Fibroblast of lung (primary cell): ENCODE measurements around the gene DOK6. TPM values are rescaled to one million over a fixed set of nuclear protein-coding genes. Genes with fewer than 3 reads are reported as not detected.

Experiments
- DNase-seq, 2 donors: peaks; one replicate each; pipeline versions ENCODE4 v3.0.0 to v3.0.0-alpha.2; 2010; ENCODE audit warnings: low read depth in 2 of 2
- H2AFZ ChIP-seq: 2 replicates; pipeline ENCODE4 v1.5.1; 2012; ENCODE audit warnings: low read length, control low read depth, inconsistent platforms
- H3K27ac ChIP-seq: 2 replicates; pipeline ENCODE4 v1.5.1; 2011; ENCODE audit warnings: low read length, control low read depth; ENCODE audit not compliant: insufficient read depth
- H3K27me3 ChIP-seq: 2 replicates; pipeline ENCODE4 v1.5.1; 2011; ENCODE audit warnings: mild to moderate bottlenecking, low read length; ENCODE audit not compliant: control insufficient read depth, insufficient read depth
- H3K36me3 ChIP-seq: 2 replicates; pipeline ENCODE4 v1.5.1; 2011; ENCODE audit warnings: low read length; ENCODE audit not compliant: control insufficient read depth, insufficient read depth
- H3K4me1 ChIP-seq: 2 replicates; pipeline ENCODE4 v1.5.1; 2011; ENCODE audit warnings: low read length; ENCODE audit not compliant: control insufficient read depth, insufficient read depth; ENCODE audit errors: extremely low read depth
- H3K4me2 ChIP-seq: 2 replicates; pipeline ENCODE4 v1.5.1; 2011; ENCODE audit warnings: low read length, control low read depth; ENCODE audit not compliant: insufficient read depth; ENCODE audit errors: extremely low read depth
- H3K4me3 ChIP-seq, 4 experiments: fragments of 200-600 bp in 1 of 4; sonication (generic) in 1 of 4; replicated peaks in 1 of 4; 2 replicates each; pipeline ENCODE4 v1.5.1; 2011 to 2016; ENCODE audit warnings: low read length in 4 of 4, low read depth in 3 of 4, mild to moderate bottlenecking in 3 of 4, control low read depth in 2 of 4, inconsistent platforms in 1 of 4, mixed read lengths in 1 of 4; ENCODE audit not compliant: insufficient read depth in 1 of 4; ENCODE audit errors: control extremely low read depth in 1 of 4
- H3K79me2 ChIP-seq: 2 replicates; pipeline ENCODE4 v1.5.1; 2012; ENCODE audit warnings: mild to moderate bottlenecking, low read length, inconsistent platforms; ENCODE audit not compliant: control insufficient read depth, insufficient read depth
- H3K9ac ChIP-seq: 2 replicates; pipeline ENCODE4 v1.5.1; 2011; ENCODE audit warnings: mild to moderate bottlenecking, low read length, control low read depth; ENCODE audit not compliant: insufficient read depth
- H3K9me3 ChIP-seq: 2 replicates; pipeline ENCODE4 v1.5.1; 2012; ENCODE audit warnings: low read depth, low read length; ENCODE audit not compliant: control insufficient read depth, insufficient read depth
- H4K20me1 ChIP-seq: 2 replicates; pipeline ENCODE4 v1.5.1; 2011; ENCODE audit warnings: low read length; ENCODE audit not compliant: control insufficient read depth, insufficient read depth; ENCODE audit errors: extremely low read depth
- CTCF ChIP-seq, 2 donors: IDR thresholded peaks in 1 of 2; conservative IDR thresholded peaks in 1 of 2; 1 replicate in 1 of 2; 2 replicates in 1 of 2; pipeline ENCODE4 v1.5.1; 2011 to 2012; ENCODE audit warnings: low read length in 2 of 2, control low read depth in 1 of 2, inconsistent platforms in 1 of 2, low read depth in 1 of 2, mild to moderate bottlenecking in 1 of 2
- EZH2 ChIP-seq: IDR thresholded peaks from 2 replicates; pipeline ENCODE4 v1.5.1; 2012; ENCODE audit warnings: low read length, control low read depth, mild to moderate bottlenecking; ENCODE audit errors: missing control alignments
- polyA plus RNA-seq, 2 donors: library from polyadenylated mRNA; depleted of rRNA in 1 of 2; stranded (reverse) in 1 of 2; unstranded in 1 of 2; fragments of >200 nt; gene quantifications; 2 replicates each; pipeline ENCODE4 v1.2.1, GENCODE V29; 2011 to 2012; ENCODE audit warnings: missing spikeins in 1 of 2
- total RNA-seq: library from RNA; depleted of rRNA; stranded (reverse); fragments of >200 nt; gene quantifications from 2 replicates; pipeline ENCODE4 v1.2.1, GENCODE V29; 2014

Gene DOK6
- total and polyA plus RNA-seq, 2 donors (not counting 1 experiment from before 2014, with no cell fraction given) = 4.0 to 7.8 TPM

GRCh38 chr18:69871363-69871762 is 470.7 kb downstream of the DOK6 start:
- no peaks in the 10 kb centered on the region for H3K27me3 ChIP-seq
- H4K20me1 ChIP-seq = no peaks in the 10 kb centered on the region
- no peak overlapping the region for H3K4me3 ChIP-seq
- H3K9ac ChIP-seq = no peak overlapping the region
- DNase-seq = no peak
- H3K79me2 ChIP-seq = no peaks in the 10 kb centered on the region
- no peaks in the 10 kb centered on the region for H3K36me3 ChIP-seq
- no peaks in the 10 kb centered on the region for H3K4me1 ChIP-seq
- H3K9me3 ChIP-seq = no peaks in the 10 kb centered on the region
- TF ChIP-seq CTCF (conservative IDR thresholded peaks at IDR 0.05 in 1 of 2, IDR thresholded peaks at IDR 0.05 in 1 of 2; ENCODE audit: low read depth in 1 of 2, low read length in 2 of 2) = no peak
- no peak for TF ChIP-seq EZH2
- no peak overlapping the region for H3K4me2 ChIP-seq
- H3K27ac ChIP-seq = no peak overlapping the region
- H2AFZ ChIP-seq = no peak overlapping the region

GRCh38 chr18:69872661-69873060 is 472.0 kb downstream of the DOK6 start:
- Histone ChIP-seq H4K20me1 (no peaks in the 10 kb centered on the region), H2AFZ (no peak overlapping the region), H3K4me3 (no peak overlapping the region), H3K27me3 (no peaks in the 10 kb centered on the region), H3K9me3 (no peaks in the 10 kb centered on the region), H3K36me3 (no peaks in the 10 kb centered on the region), H3K9ac (no peak overlapping the region), H3K79me2 (no peaks in the 10 kb centered on the region), H3K4me2 (no peak overlapping the region), H3K27ac (no peak overlapping the region), H3K4me1 (no peaks in the 10 kb centered on the region)
- TF ChIP-seq EZH2 = no peak
- no peak for TF ChIP-seq CTCF (conservative IDR thresholded peaks at IDR 0.05 in 1 of 2, IDR thresholded peaks at IDR 0.05 in 1 of 2; ENCODE audit: low read depth in 1 of 2, low read length in 2 of 2)
- peak in 1 of 2 donors; percentile 1 for DNase-seq

GRCh38 chr18:69874058-69874457 is 473.4 kb downstream of the DOK6 start:
- no peak for TF ChIP-seq CTCF (conservative IDR thresholded peaks at IDR 0.05 in 1 of 2, IDR thresholded peaks at IDR 0.05 in 1 of 2; ENCODE audit: low read depth in 1 of 2, low read length in 2 of 2)
- no peak for TF ChIP-seq EZH2
- no peak overlapping the region for H3K27ac ChIP-seq
- H2AFZ ChIP-seq = no peak overlapping the region
- DNase-seq = peak; percentile 50 to 67
- no peaks in the 10 kb centered on the region for H3K79me2 ChIP-seq
- no peaks in the 10 kb centered on the region for H3K4me1 ChIP-seq
- no peak overlapping the region for H3K9ac ChIP-seq
- no peaks in the 10 kb centered on the region for H3K36me3 ChIP-seq
- H3K4me3 ChIP-seq = no peak overlapping the region
- H3K9me3 ChIP-seq = no peaks in the 10 kb centered on the region
- H3K4me2 ChIP-seq = no peak overlapping the region
- no peaks in the 10 kb centered on the region for H4K20me1 ChIP-seq
- H3K27me3 ChIP-seq = no peaks in the 10 kb centered on the region
